ENCODE results near the gene MED13.
"Not testable (repeated sequence)": the region's sequence is repeated elsewhere in the genome, so short reads cannot be mapped to it uniquely, and the experiment has no call there.

The MED13 gene

DNA sequence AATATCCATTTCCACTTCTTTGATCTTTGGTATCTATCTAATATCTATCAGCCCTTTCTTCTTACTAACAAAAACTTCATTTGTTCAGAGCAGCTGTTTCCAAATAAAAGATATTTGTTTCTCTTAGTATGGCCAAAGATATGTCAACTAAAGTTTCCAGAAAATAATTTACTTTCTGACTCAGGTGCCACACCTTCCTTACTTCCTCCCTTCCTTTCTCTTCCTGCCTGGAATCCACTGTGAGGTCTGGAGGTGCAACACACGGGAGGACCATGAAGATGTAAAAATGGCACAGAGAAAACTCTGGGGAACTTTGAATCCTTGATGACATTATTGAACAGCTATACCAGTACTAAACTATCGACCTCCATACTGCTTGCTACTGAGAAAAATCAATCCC lies 14.0 kb downstream of the MED13 start:
- no peak for DNase-seq (ENCODE audit: low spot score)

DNA sequence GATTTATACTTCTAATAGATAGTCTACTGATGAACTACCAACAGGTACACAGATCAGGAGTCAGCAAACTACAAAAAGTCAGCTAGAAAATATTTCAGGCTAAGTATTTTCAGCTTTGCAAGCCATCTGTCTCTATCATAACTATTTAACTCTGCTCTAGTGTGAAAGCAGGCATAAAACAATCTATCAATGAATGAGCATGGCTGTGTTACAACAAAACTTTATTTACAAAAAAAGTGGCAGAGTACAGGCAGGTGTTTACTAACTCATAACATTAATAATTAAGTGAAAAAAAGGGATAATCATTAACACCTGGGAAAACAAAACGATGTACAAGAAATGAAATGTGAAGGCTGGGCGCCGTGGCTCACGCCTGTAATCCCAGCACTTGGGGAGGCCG lies 15.8 kb downstream of the MED13 start:
- DNase-seq (ENCODE audit: low spot score), result no peak

DNA sequence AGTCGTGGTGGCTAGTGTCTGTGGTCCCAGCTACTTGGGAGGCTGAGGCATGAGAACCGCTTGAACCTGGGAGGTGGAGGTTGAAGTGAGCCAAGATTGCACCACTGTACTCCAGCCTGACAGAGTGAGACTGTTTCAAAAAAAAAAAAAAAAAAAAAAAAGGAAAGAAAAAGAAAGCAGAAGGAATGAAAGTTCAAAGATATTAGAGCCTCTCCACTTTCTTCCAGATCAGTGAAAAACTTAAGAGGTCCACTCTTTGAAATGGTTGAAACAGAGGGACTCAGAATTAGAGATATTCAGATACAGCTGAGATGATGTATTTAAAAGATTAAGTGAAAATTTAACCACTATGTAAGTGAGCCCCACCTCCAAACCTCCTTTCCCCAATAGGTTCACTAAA lies 16.8 kb downstream of the MED13 start:
- no peak for DNase-seq (ENCODE audit: low spot score)

DNA sequence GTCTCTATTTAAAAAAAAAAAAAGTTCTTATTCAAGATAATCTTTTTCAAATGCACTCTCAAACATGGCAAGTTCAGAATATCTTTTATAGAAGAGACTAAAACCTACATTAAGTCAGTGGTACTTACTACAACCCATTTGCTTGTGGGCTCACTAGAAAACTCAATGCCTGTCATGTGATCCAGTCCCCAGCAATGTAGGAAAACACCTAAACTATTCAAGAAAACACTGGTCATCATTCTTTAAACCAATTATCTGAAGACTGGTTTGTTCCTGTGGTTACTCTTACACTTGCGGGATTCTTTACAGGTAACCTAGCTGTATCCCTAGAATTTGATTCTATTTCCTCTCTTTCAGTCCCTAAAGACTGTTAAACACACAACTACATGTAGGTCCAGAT lies 19.6 kb downstream of the MED13 start:
- DNase-seq (ENCODE audit: low spot score), result no peak

DNA sequence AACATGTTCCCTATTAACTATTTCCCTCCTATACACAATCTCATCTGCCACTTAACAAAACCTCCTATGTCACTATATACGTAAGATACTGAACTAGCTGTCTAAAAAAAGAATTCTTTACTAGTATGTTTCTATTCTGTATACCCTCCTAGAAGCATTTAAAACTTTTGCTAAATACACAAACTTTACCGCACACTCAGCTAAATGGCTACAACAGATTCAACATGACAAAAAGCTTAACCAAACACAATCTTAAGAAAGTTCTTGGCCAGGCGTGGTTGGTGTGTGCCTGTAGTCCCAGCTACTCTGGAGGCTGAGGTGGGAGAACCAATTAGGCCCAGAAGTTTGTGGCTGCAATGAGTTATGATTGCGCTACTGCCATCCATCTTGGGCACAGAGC lies 20.0 kb downstream of the MED13 start:
- no peak for DNase-seq (ENCODE audit: low spot score)

DNA sequence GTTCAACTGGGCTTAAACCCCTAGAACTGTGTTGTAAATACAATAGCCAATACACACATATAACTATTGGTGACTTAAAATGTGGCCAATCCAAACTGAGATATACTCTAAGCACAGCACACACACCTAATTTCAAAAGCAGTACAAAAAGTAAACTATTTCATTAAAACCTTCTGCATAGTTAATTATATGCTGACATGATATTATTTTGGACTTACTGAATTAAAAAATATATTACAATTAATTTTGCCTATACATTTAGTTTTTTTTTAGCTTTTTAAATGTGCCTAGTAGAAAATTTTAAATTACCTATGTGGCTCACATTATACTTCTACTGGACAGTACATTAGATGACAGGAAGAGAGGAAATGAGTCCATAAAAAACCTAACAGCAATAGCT lies 21.5 kb downstream of the MED13 start:
- no peak for DNase-seq (ENCODE audit: low spot score)

DNA sequence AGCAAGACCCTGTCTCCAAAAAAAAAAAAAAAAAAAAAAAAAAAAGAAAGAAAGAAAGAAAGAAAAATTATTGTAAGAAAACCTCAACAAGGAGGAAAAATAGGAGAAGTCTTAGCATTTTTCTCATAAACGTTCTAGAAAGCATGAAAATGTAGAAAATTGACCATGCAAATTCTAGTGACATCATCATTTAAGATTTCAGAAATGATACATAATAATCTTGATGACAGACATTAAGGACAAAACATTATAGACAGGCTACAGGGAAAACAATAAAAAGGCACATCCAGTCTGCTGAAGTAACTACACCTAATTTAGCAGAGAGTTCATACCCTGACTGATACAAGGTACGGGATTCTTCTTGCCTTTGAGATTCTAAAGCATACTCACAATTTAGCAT lies 21.9 kb downstream of the MED13 start:
- no peak for DNase-seq (ENCODE audit: low spot score)

DNA sequence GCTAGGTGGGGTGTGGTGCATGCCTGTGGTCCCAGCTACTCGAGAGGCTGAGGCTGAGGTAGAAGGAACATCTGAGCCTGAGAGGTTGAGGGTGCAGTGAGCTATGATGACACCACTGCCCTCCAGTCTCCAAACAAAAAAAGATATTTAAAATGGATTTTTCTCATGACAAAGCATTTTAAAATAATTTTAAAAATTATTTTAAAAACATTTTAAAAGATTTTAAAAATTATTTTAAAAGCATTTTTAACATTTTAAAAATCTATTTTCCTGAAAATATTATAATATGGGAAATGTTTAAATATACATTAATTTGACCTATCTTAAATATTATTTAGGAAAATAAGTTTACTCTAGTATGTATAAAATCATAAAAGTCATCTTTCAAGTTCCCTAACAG lies 26.8 kb downstream of the MED13 start:
- no peak for DNase-seq (ENCODE audit: low spot score)

DNA sequence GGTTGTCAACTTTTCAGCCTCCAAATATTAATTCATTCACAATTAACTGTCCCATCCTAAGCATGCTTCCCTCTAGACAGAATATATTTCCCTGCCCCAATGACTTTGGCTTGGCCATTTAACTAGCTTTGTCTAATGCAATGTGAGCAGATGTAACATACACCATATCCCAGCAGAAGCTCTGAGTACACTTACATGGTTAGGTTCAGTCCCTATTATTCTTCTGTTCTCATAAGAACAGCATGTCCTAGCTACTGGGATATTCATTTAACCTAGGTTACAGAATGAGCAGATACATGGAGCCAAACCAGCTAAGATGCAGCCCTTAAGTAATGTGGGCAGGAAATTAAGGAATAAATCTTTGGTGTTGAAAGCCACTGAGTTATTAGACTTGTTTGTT lies 31.8 kb downstream of the MED13 start:
- no peak for DNase-seq (ENCODE audit: low spot score)

DNA sequence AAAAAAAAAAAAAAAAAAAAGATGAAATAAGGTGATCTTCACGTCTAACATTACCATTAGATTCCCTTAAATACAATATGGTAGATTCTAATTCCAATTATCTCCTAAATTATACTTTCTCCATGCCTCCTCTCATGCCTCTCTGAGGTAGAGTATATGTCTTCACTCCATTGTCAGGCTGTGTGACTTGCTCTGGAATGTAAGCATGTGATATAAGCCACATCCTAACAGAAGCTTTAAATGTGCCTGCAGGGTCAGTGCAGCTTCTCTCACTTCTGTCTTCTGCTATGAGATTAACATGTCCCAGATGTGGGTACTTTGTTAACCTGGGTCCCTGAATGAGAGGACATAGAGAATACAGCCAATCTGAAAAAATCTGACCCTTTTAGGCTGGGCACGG lies 32.6 kb downstream of the MED13 start:
- DNase-seq (ENCODE audit: low spot score), result no peak

DNA sequence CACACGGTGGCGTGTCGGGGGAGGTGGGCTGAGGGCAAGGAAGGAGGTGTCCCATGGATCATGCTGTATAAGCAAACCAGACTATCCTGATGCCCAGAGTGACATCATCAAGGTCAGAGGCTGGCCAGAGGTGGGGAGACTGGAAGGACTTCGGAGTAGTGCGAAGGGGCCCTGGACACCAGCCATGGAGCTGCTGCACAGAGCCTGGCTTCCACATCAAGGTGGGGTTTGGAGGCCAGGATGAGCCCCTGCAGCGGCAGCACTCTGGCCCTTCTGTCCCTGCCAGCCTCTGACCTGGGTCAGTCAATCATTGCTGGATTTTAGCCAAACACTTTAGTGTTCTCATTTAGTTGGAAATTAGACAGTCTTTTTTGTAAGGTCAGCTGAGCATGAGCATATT lies 34.8 kb downstream of the MED13 start:
- DNase-seq (ENCODE audit: low spot score), result no peak

DNA sequence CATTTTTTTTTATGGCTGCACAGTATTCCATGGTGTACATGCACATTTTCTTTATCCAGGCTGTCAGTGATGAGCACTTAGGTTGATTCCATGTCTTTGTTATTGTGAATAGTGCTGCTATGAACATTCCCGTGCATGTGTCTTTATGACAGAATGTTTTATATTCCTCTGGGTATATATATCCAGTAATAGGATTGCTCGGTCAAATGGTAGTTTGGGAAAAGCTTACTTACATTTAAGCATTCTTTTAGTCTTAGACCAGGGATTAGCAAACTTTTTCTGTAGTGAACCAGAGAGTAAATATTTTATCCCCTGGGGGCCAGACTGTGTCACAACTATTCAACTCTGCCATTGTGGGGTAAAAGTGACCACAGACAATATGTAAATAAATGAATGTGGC lies 40.2 kb downstream of the MED13 start:
- DNase-seq (ENCODE audit: low spot score), result no peak

DNA sequence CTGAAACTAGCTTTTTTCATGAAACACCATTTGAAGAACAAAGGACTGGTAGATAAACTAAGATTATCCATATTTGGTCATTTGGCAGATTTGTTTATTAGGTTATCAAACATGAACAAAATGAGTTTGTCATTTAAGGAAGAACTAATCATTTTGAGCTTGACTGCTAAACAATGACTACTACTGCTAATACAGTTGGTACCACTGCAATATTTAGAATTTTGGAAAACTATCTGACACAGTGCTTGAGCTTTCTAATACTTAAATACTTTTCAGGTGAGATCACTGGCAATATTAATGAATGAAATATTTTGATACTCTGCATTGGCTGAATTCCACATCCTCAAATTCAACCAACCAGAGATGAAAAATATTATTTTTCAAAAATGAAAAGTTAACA lies 47.2 kb downstream of the MED13 start:
- DNase-seq (ENCODE audit: low spot score), result no peak

DNA sequence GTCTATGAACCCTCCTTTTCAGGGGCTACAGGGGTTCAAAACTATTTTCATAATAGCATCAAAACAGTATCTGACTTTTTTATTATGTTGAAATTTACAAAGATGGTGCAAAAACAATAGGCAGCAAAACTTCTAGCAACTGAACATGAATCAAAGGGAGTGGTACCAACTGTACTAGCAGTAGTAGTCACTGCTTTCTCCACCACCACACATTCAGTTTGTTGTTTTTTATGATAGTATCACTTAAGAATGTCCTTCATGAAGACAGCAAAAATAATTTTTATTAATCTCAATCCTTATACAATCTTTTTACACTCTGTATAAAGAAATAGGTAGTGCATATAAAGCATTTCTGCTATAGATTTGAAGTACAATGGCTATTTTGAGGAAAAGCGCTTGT lies 47.6 kb downstream of the MED13 start:
- DNase-seq (ENCODE audit: low spot score), result peak; percentile 19

DNA sequence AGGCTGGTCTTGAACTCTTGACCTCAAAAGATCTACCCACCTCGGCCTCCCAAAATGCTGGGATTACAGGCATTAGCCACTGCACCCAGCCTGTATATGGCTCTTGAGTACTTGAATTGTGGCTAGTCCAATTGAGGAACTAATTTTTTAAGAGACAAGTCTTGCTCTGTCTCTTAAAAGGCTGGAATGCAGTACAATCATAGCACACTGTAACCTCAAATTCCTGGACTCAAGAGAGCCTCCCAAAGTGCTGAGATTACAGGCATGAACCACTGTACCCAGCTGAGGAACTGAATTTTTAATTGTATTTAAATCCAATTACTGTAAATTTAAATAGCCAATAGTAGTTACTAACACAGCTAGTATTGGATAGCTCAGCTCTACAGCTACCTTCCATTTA lies 50.6 kb downstream of the MED13 start:
- DNase-seq (ENCODE audit: low spot score), result no peak

DNA sequence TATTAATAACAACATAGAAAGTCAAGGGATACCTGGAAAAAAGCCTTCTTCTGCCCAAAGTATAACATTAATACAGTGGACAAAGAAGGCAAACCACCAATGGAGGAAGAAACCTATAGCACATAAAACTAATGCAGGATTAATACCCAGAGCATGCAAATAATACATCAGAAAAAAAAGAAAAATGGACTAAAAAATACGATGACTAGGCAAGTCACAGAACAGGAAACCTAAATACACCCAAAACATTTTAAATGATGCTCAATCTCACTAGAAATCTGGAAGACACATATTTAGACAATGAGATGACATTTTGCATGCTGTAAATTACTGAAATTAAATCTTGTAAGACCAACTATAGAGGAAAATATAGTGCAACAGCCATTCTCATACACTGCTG lies 55.9 kb downstream of the MED13 start:
- no peak for DNase-seq (ENCODE audit: low spot score)

DNA sequence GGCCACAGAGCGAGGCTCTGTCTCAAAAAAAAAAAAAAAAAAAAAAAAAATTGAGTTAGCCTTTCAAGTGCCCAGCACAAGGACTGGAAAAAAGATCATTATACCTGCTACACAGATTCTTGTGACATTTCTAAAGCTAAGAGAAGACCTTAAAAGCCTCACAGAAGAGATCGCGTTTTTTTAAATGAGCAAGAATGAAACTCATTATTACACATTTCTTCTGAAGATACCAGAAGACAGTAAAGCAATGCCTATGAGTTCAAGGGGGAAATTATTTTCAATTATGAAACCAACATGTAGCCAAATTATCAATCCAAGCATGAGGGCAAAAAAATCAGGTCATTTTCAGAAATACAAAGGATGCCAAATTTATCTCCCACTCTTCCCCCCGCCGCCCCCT lies 56.8 kb downstream of the MED13 start:
- no peak for DNase-seq (ENCODE audit: low spot score)

DNA sequence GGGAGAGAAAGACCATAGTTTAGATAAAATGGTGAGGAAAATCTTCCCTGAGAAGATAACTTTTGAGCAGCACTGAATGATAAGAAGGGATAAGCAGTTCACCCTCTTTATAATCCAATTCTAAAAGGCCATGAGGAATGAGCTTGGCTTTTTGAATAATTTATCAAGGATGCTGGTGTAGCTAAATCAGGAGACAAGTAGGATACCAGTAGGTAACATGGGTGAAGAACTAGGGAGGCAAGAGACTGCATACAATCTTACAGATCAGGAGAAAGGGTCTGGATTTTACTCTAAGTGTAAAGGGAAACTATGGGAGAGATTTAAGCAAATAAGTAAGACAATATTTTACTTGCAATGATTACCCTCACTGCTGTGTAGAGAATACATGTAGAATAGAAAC lies 60.7 kb downstream of the MED13 start:
- no peak for DNase-seq (ENCODE audit: low spot score)

DNA sequence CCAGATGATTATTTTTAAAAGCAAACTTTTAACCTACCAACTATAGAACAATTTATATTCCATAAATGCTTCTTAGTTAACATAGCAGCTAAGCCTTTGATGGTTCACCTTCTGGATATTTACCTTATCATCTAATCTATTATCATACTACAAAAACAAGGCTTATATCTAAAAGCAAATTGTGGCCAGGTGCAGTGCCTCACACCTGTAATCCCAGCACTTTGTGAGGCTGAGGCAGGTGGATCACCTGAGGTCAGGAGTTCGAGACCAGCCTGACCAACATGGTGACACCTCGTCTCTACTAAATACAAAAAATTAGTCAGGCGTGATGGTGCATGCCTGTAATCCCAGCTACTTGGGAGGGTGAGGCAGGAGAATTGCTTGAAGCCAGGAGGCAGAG lies 61.9 kb downstream of the MED13 start:
- not testable (repeated sequence) for DNase-seq (ENCODE audit: low spot score)

DNA sequence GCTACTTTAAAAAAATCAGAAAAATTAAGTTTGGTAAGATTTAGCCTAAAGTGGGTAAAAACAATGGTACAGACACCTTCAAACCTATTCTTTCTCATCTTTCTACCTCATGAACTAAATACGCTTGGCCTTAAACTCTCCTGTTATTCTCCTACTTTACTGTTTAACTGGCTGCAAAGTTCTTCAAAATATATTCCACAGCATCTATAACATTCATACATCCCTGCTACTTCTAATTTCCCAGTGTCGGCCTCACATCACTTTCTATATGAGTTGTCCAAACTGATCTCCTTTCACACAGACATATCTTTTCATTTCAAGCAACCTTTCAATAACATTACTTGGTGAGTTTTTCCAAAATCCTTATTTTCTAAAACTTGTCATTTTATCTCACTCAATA lies 64.0 kb downstream of the MED13 start:
- DNase-seq (ENCODE audit: low spot score), result no peak

DNA sequence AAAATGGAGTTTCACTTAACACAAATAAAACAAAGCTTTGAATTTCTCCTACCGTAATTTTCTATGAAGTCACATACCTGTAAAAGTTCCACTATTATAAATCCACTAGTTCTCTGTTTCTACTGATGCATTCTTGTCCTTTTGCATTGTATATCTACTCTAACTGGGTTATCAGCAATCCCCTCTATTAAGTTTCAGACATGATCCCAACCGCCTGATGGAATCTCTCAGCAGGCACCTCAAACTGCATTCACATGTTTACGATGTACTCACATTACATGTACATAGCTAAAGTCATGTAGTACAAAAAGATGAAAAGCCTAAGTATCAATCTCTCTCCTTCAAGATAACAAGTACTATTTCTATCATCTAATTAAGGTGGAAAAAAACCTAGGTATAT lies 64.9 kb downstream of the MED13 start:
- no peak for DNase-seq (ENCODE audit: low spot score)

DNA sequence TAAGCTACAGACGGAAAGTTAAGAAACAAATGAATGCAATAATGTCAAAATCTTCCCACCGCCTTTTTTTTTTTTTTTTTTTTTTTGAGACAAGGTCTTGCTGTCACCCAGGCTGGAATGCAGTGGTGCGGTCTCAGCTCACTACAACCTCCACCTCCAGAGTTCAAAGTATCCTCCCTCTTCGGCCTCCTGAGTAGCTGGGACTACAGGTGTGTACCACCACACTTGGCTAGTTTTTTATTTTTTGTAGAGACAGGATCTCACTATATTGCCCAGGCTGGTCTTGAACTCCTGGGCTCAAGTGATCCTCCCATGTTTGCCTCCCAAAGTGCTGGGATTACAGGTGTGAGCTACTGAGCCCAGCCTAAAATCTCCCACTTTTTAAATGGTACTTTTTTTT lies 66.5 kb downstream of the MED13 start:
- DNase-seq (ENCODE audit: low spot score), result not testable (repeated sequence)

DNA sequence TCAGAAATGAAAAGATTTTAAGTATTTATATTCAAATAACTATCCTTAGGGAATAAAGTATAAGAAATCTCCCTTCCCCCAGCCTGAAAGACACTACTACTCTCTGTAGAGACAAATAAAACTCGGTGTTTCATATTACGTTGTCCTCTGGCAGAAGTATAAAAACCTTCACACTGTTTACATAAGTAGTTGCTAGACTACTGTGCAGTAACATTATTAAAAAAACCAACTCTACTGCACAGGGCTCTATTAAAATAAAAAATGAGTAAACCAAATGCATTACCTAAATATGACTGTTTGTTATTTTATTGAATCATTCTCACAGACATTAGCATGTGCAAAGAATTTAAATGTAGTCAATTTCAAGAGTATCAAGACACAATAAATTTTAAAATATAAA lies 67.4 kb downstream of the MED13 start:
- peak; percentile 22 for DNase-seq (ENCODE audit: low spot score)

DNA sequence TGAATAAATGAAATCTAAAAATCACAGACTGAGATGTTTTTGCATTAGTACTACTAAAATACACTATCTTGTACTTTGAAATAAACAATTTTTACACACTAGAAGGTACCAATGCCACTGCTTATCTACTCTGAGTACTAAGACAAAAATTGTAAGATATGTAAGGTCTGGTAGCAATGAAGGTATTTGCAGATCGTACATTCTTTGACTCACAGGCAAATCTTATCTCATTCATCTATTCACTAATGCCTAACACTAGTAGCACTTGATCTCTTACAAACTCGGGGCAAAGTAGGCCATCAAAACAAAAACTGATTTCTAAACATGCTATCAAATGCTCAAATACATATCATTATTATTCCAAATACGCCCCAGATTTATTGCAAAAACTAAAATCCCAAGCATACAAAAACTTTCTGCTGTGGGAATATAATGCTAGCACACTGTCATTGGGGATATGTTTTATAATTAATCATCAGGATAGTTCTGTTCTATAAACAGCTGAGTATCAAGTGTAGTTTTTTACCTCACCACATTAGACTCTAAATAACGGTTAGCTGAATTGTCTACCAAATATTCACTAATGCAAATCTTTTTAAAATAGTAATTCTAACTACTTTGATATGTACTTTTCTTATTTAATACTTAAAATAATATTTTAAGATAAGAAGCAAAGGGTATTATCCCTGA lies 68.0 kb downstream of the MED13 start:
- no peak for DNase-seq (ENCODE audit: low spot score)

DNA sequence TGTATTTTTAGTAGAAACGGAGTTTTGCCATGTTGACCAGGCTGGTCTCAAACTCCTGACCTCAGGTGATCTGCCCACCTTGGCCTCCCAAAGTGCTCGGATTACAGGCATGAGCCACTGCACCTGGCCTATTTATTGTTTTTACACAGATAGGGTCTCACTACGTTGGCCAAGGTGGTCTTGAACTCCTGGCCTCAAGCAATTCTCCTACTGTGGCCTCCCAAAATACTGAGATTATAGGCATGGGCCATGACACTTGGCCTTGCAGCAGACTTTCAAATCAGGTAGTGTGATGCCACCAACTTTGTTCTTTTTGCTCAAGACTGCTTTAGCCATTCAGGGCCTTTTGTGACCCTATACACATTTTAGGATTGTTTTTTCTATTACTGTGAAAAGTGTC lies 75.6 kb downstream of the MED13 start:
- no peak for DNase-seq (ENCODE audit: low spot score)

Measured in AG08395 (cell line).